Superior temporal gyrus (tissue), 1 donor: Measurements from ENCODE around the gene ASH1L.
"Not testable (repeated sequence)": the region's sequence is repeated elsewhere in the genome, so short reads cannot be mapped to it uniquely, and the experiment has no call there.

Experiments
- DNase-seq: peaks from one replicate; pipeline ENCODE4 v3.0.0-alpha.2; 2016; ENCODE audit errors: extremely low spot score

ASH1L gene

DNA sequence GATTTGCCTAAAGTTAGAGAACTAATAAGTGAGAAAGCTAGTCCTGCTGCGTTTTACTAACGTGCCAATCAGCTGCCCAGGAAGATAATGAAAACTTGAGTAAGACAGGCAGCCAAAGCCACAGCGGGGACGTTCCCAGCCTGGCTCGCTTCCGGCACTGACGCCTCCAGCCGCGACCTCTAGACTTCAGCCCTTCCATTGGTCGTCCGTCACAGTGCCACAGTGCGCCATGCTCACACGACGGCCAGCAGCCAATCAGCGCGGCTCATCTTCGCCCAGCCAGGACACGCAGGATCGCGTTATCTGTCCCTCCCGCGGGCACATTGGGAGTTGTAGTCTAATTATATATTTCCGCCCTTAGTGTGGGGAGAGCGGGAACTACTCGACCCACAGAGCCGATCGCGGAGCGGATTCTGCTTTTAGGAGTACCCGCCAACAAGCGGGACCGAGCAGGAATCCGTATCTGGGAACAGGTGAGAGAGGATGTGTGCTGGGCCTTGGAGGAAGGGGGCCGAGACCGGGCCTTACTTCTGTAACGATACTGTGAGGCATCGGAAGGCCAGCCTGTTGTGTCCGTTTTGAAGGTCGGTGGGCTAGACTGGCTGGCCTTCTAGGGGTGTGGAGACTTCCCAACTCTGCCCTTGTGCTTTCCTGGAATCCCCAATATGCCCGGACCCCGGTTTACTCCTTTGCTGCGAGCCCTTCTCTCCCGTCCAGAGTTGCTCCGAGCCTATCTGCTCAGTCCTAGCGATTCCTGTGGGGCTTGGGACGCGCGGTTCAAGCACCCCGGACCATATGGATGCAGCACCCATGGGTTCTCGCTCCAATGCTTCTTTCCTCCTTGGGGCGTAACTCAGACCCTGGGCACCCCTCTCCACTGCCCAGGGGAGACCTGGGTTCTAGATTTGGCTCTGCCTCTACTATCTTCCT lies 253.8 kb downstream of the ASH1L start, which contains the start of gene FDPS:
FDPS (plus strand) TSS at position 374 of the 930 bp plus-strand sequence. CDS start 924 bp downstream, outside the sequence.
- DNase-seq, result peak; percentile 100

DNA sequence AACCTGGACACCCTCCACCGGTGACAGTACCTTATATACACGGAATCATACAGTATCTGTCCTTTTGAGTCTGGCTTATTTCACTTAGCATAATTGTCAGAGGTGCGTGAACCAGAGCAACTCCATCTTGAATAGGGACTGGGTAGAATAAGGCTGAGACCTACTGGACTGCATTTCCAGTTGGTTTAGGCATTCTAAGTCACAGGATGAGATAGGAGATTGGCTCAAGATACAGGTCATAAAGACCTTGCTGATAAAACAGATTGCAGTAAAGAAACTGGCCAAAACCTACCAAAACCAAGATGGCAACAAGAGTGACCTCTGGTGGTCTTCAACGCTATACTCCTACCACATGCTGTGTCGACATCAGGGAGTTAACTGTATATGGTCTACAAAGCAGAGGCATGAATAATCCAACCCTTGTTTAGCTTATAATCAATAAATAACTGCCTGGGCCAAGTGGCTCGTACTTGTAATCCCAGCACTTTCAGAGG lies 255.3 kb downstream of the ASH1L start:
- no peak for DNase-seq

DNA sequence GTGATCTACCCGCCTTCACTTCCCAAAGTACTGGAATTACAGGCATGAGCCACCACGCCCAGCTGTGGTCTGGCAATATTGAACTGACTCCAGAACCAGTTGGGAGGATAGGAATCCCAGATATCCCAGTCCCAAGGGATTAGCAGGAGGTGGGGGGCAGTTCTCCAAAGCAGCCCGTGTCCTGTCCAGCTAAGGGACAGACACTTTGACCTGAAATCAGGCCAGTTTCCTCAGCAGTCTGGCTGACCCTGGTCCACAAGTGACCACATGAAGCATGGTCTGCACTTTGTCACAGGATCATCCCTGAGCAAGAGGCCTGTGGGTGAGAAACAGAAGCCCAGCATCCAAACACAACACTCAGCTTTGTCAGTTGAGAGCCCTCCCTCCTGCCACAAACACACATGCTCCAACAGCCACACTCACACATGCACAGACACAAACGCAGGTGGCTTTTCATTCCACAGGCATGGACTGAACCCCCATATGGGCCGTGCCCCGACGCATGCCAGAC lies 256.7 kb downstream of the ASH1L start:
- DNase-seq, result no peak

DNA sequence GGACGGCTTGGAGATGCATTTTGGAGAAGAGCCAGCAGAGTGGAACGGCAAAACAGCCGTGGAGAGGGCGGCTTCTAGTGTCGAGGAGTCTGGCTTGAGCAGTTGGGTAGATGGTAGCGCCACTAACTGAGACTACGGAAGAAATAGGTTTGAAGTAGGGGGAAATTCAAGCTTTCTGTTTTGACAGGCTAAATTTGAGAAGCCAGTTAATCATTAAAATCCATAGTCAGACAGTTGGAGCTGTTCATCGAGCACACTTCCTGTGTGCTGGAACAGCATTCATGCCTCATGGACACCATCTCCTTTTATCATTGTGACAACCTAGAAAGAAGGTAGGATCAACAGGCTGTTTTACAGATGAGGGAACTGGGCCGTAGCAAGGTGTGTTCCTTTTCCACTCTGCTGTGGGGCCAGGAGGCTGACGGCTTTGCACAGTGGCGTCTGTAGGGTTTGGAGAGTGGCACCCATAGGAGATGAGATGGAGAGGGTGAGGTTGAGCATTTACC lies 258.0 kb downstream of the ASH1L start:
- no peak for DNase-seq

DNA sequence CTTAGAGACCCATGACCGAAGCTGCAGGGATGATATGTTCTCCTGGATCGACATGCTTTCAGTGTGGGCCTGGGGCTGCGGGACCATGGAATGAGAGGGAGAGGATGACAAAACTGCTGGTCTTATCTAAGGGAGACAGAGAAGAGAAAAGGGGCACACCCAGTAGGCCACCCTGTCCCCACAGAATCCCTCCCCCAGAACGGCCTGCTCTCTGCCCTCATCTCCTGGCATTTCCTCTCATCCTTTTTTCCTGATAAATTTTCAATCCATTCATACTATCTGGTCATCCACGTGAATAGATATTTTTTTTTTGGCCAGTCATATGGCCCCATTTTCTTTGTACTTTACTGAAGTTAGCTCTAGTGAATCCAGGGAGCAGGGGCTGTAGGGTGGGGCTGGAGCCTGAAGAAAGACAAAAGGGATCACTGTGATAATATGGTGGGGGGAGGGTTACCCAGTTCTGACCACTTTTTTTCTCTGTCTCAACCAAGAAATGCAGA lies 261.2 kb downstream of the ASH1L start, which contains the start of gene PKLR:
PKLR (minus strand) TSS at position 97 of the 500 bp plus-strand sequence; CDS start at position 54, 43 bp downstream.
- no peak for DNase-seq

DNA sequence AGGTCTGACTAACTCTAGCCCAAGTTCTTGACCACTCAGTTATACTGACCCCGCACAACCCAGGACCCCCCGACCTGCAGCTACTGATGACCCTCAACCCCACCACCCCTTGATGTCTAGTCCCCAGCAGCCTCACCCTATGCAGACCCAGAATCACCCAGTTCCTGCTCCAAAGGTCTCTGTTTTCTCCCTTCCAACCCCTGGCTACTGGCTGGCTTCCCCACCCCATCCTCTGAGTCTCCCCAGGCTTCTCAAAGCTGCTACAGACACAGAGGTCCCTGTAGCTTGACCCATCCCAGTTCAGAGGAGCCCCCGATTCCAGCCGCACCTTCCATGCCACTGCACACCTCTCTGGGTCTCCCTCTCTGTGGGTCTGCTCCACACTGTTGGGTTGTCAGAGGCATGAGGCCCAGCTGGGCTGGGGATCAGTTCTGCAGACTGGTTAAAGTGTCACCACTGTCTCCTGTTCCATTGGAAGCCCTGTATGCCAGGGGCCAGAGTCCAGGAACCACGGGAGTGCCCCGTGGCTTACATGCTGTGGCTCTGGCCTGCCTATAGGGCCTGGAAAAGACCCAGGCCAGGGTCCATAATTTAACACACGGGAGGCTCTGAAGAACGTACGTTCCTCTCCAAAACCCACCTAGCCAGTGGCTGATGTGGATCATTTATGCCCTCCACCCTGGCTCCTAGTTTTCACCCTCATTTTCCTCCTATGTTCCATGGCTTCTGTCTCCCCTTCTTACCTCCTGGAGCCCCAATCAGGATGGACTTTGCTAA lies 261.9 kb downstream of the ASH1L start:
- DNase-seq, result no peak

DNA sequence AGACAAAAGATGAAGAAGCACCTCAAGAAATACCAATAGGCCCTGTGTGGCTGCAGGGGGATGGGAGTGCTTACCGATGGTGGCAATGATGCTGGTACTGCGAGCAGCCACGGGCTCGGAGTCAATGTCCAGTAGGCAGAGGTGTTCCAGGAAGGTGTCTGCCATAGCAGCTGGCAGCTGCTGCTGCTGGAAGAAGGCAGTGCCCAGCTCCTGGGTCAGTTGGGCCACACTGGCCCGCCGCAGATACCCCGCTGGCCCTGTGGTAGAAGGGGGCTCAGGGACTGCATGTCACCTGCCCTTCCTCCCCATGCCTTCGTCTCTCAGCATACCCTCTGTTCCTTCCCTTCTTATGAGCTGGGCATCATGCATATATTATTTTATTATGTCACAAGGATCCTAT lies 262.6 kb downstream of the ASH1L start:
- DNase-seq, result no peak

DNA sequence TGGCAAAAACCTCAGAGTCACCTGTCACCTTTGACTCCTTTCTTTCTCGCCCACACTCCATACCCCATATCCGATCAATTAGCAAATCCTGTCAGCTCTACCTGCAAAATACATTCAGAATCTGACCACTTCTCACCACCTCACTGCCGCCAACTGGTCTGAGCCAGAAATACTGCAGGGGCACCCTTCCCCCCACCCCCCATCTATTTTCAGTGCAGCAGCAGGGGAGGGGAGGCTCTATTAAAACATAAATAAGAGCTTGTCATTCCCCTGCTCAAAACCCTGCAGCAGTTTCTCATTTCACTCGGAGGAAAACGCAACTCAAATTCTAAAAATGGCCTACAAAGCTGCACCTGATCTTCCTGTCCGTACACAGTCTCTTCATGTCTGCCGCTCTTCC lies 265.2 kb downstream of the ASH1L start:
- no peak for DNase-seq

DNA sequence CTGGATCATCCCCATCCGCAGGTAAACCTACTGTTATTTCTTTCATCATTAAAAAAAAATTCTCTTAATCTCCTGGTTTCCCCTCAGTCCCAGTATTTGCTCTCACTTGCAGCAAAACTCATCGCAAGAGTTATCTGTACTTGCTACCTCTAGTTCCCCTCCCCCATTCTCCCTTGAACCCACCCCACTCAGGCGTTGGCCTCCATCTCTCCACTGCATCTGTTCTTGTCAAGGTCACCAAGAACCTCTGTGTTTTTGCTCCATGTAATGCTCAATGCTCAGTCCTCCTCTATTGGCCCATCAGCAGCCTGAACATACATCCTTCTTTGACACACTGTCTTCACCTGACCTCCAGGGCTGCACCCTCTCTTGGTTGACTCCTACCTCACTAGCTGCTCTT lies 265.9 kb downstream of the ASH1L start:
- no peak for DNase-seq

DNA sequence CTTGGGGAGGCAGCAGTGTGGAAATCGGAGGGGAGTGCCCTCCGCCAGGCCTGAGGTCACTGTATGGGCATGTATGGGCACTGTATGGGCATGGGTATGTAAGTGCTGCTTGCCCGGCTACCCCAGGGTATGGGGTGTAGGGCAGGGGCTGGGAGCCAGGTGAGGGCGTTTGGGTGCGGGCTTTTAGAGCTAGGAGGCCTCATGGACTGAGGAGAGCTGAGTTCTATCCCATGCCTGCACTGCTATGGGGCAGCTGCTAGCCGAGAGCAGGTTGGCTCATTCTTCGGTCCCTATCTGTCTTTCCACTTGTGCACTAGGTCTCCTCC lies 266.7 kb downstream of the ASH1L start:
- no peak for DNase-seq

DNA sequence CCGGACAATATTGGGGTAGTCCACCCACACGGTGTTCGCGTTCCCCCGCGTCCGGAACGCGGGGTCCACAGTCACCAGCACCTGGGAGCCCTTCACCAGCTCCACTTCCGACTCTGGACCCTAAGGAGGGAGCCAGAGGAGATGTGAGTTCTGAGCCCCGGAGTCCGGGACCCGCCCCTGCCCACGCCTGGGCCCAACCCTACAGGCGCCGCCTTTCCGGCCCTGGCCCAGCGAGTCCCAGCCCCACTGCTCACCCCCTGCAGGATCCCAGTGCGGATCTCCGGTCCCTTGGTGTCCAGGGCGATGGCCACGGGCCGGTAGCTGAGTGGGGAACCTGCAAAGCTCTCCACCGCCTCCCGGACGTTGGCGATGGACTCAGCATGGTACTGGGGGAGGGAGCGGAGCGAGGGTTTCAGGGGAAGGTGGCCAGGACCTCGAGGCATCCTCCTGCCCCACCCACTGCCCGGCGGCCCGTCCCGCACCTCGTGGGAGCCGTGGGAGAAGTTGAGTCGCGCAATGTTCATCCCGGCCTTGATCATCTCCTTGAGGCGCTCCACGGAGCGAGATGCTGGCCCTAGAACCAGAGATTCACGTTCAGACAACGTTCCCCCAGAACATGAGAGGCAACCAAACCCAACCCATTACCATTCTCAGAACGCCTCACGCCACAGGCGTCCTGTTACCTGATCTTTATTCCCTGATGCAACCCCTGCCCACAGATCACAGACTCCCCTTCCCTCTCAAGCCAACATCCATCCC lies 267.2 kb downstream of the ASH1L start:
- no peak for DNase-seq

DNA sequence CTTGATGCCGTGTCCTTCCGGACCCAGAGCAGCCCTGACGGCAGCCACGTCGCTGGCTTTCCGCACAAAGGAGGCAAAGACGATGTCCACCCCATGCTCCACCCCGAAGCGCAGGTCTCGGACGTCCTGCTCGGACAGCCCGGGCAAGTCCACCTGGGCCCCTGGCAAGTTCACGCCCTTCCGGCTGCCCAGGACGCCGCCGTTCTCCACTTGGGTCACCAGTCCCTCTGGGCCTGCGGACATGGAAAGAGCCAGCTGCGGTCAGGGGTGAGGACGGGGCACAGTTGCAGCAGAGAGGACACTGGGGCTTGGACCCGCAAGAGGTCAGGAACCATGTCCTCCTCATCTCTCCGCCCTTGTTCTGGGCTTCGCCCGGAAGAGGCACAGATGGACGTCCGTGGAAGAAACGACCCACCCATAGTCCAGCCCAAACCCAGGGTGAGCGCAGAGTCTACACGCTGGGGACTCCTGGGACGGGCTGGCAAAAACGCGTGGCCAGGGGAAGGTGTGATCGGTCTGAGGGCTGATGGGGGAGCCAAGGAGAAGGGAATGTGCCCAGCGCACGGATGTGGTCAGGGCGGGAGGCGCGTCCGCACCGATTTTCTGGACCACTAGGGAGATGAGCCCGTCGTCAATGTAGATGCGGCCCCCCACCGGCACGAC lies 268.0 kb downstream of the ASH1L start:
- no peak for DNase-seq

DNA sequence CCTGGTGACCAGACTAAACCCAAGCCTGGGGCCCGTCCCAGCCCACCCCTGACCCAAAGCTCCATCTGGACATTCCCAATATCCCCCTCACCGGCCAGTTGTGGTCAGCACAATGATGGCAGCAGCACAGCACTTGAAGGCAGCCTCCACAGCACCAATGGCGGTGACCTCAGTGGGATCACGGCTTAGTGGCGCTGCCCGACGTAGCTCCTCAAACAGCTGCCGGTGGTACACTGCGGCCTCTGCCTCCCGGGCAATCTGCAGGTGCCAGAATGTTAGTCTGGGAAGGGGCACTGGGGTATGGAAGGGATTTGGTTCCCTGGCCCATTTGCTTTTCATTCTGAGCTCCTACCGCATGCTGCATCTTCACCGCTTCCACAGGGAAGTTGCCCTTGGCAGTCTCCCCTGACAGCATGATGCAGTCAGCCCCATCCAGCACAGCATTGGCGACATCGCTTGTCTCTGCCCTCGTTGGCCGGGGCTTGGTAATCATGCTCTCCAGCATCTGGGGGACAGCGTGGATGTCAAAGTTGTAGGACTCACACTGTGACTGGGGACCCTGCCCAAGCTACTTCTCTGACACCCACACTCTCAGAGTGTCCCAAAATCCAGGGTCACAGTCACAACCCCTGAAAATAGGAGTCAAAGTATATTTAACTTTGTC lies 269.4 kb downstream of the ASH1L start:
- DNase-seq, result no peak

DNA sequence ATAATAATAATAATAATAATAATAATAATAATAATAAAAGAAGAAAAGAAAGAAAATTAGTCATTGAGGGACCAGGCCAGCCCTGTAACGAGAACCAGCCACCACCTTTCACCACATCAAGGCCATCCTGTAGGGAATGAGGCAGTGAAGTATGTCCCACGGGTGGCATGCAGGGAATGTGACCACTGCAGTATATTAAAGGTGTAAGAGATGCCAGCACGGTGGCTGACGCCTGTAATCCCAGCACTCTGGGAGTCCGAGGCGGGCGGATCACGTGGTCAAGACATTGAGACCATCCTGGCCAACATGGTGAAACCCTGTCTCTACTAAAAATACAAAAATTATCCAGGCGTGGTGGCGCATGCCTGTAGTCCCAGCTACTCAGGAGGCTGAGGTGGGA lies 271.6 kb downstream of the ASH1L start:
- DNase-seq, result not testable (repeated sequence)

DNA sequence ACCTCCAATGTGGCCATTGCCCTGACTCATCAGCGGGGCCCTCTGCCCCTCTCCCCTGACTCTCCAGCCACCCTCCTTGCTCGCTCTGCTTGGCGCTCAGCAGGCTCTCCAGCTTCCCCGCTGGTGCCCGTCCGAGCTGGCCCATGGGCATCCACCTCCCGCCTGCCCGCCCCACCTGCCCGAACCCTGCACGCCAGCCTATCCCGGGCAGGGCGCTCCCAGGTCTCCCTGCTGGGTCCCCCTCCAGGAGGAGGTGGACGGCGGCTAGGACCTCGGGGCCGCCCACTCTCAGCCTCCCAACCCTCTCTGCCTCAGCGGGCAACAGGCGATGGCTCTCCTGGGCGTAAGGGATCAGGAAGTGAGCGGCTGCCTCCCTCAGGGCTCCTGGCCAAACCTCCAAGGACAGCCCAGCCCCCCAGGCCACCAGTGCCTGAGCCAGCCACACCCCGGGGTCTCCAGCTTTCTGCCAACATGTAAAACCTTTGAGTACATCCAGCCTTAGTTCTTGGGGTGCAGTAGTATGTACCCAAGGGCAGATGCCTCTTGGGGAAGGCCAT lies 274.5 kb downstream of the ASH1L start:
- no peak for DNase-seq

DNA sequence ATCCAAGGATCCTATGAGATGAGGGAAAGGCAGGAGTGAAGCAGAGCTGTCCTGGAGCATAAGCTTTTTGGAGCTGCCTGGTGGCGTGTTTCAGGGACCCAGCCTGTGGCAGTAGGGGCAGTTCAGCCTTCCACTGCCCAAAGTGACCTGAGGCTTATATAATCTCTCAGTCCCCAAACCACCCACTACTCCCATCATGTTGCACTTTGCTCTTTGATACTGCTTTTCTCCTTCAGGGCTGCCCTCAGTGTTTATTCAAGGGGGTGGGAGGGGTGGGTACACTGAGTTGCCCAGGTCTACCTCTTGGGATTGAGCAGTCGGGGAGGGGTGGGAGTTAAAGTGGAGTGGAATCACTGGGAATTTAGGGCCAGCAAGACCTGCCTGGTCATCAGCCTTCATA lies 276.1 kb downstream of the ASH1L start:
- no peak for DNase-seq

DNA sequence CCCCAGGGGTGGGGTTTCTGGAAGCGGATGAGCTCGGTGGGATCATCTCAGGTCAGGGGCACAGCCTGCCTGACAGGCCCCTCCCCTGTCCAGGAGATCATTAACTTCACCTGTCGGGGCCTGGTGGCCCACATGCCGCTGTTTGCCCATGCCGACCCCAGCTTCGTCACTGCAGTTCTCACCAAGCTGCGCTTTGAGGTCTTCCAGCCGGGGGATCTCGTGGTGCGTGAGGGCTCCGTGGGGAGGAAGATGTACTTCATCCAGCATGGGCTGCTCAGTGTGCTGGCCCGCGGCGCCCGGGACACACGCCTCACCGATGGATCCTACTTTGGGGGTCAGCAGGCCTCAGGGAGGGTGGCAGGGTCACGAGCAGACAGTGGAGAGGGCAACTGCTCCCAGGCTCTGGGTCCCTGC lies 277.0 kb downstream of the ASH1L start:
- no peak for DNase-seq
